A549 (cell line): ENCODE measurements around the gene PSMB4.
A peak's percentile ranks its signal among the peaks of the same experiment; 100 is the strongest.

ENCODE experiments used
- ATOH8 ChIP-seq: fragments of 250-450 bp; sonication (Bioruptor Pico); IDR thresholded peaks from 2 replicates; pipeline ENCODE4 v1.5.0; 2020; ENCODE audit warnings: low read depth, mild to moderate bottlenecking, moderate library complexity
- CBX8 ChIP-seq: fragments of 200-600 bp; sonication (generic); IDR thresholded peaks from 2 replicates; pipeline ENCODE4 v1.6.1; 2016
- CEBPB ChIP-seq, 2 experiments: fragments of >200 bp in 1 of 2; sonication (Bioruptor Twin) in 1 of 2; formaldehyde crosslinking in 1 of 2; IDR thresholded peaks; 2 replicates each; pipeline ENCODE4 v1.6.1; 2012 to 2016
- CHD2 ChIP-seq: fragments of 150-350 bp; IDR thresholded peaks from 2 replicates; pipeline ENCODE4 v1.6.1; 2014; ENCODE audit warnings: low read length; ENCODE audit not compliant: partially characterized antibody
- CTCF ChIP-seq: fragments of >200 bp; sonication (Bioruptor Twin); formaldehyde crosslinking; IDR thresholded peaks from 3 replicates; pipeline ENCODE4 v1.5.1; 2016
- EP300 ChIP-seq, 2 experiments: fragments of >200 bp; sonication (Bioruptor Twin); formaldehyde crosslinking; IDR thresholded peaks; 2 replicates in 1 of 2; 3 replicates in 1 of 2; pipeline ENCODE4 v1.6.1; 2016 to 2017
- HOXA7 ChIP-seq: fragments of 250-450 bp; sonication (Bioruptor Pico); IDR thresholded peaks from 2 replicates; pipeline ENCODE4 v1.5.0; 2020; ENCODE audit warnings: mild to moderate bottlenecking, moderate library complexity
- HOXB5 ChIP-seq: fragments of 250-450 bp; sonication (Bioruptor Pico); IDR thresholded peaks from 2 replicates; pipeline ENCODE4 v1.5.0; 2020; ENCODE audit warnings: mild to moderate bottlenecking, moderate library complexity
- MAX ChIP-seq: IDR thresholded peaks from 2 replicates; pipeline ENCODE4 v1.6.1; 2012
- POLR2A ChIP-seq: IDR thresholded peaks from 2 replicates; pipeline ENCODE4 v1.6.1; 2012; ENCODE audit warnings: mild to moderate bottlenecking, low read length
- REST ChIP-seq: fragments of 200-600 bp; sonication (generic); IDR thresholded peaks from 2 replicates; pipeline ENCODE4 v1.6.1; 2016; ENCODE audit warnings: antibody characterized with exemption, mild to moderate bottlenecking, moderate library complexity
- SMC3 ChIP-seq: fragments of >200 bp; sonication (Bioruptor Twin); formaldehyde crosslinking; IDR thresholded peaks from 3 replicates; pipeline ENCODE4 v1.6.1; 2018; ENCODE audit warnings: inconsistent platforms

- TF ChIP-seq CTCF (no peak), POLR2A (no peak), EP300 (IDR thresholded peaks at IDR 0.05) (no peak), CEBPB (IDR thresholded peaks at IDR 0.05) (peak in 1 of 2 experiments; percentile 40; a peak in 1 of 4 replicates), MAX (no peak), ATOH8 (no peak), HOXB5 (no peak), REST (no peak), HOXA7 (CRISPR knock-in tag) (no peak), CBX8 (no peak), CHD2 (no peak), SMC3 (no peak)
Observed at GRCh38 chr1:151435174-151435573, 35.8 kb downstream of the PSMB4 start.
